Neural cell (in vitro differentiated cells): ENCODE measurements around the gene GDPD5.

Experiments
- CTCF ChIP-seq: fragments of 450-650 bp; IDR thresholded peaks from 2 replicates; pipeline ENCODE4 v1.5.1; 2014; ENCODE audit warnings: antibody characterized with exemption, mild to moderate bottlenecking, moderate library complexity; ENCODE audit not compliant: poor library complexity, severe bottlenecking
- EP300 ChIP-seq: fragments of 450-650 bp; conservative IDR thresholded peaks from 2 replicates; pipeline ENCODE4 v1.6.1; 2014; ENCODE audit warnings: antibody characterized with exemption, mild to moderate bottlenecking, moderate library complexity; ENCODE audit not compliant: poor library complexity, severe bottlenecking
- EZH2 ChIP-seq: fragments of 200-600, 300-800 bp; shearing (Covaris generic), sonication (generic); IDR thresholded peaks from 2 replicates; pipeline ENCODE4 v1.6.1; 2014; ENCODE audit warnings: antibody characterized with exemption, low read length, borderline replicate concordance, mild to moderate bottlenecking; ENCODE audit not compliant: insufficient read depth, poor library complexity, severe bottlenecking
- MXI1 ChIP-seq: fragments of 450-650 bp; conservative IDR thresholded peaks from 2 replicates; pipeline ENCODE4 v1.6.1; 2014; ENCODE audit warnings: antibody characterized with exemption, mild to moderate bottlenecking; ENCODE audit not compliant: poor library complexity, severe bottlenecking
- POLR2AphosphoS5 ChIP-seq: IDR thresholded peaks from 2 replicates; pipeline ENCODE4 v1.6.1; 2012
- RAD21 ChIP-seq: fragments of 450-650 bp; conservative IDR thresholded peaks from 2 replicates; pipeline ENCODE4 v1.6.1; 2014; ENCODE audit warnings: antibody characterized with exemption, mild to moderate bottlenecking, moderate library complexity
- SMC3 ChIP-seq: fragments of 450-650 bp; conservative IDR thresholded peaks from 2 replicates; pipeline ENCODE4 v1.6.1; 2014; ENCODE audit warnings: antibody characterized with exemption, mild to moderate bottlenecking, moderate library complexity; ENCODE audit not compliant: poor library complexity
- TAF1 ChIP-seq: IDR thresholded peaks from 2 replicates; pipeline ENCODE4 v1.6.1; 2012; ENCODE audit warnings: low read depth
- TF ChIP-seq, protein P1 (sequence below): IDR thresholded peaks from 2 replicates; pipeline ENCODE4 v1.6.1; 2012; ENCODE audit warnings: borderline replicate concordance

DNA sequence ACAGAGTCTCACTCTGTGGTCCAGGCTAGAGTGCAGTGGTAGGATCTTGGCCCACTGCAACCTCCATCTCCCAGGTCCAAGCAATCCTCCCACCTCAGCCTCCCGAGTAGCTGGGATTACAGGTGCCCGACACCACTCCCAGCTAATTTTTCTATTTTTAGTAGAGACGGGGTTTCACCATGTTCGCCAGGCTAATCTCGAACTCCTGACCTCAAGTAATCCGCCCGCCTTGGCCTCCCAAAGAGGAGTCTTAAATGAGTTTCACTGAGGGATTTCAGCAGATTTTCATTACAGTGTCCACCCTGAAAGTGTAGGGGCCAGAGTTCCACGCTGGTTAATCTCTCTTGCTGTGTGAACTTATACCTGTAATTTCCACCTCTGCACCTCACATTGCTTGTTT, 126.8 kb downstream of the GDPD5 start:
- no peak for TF ChIP-seq EP300
- no peak for TF ChIP-seq CTCF
- no peak for TF ChIP-seq POLR2AphosphoS5
- no peak for TF ChIP-seq EZH2
- no peak for TF ChIP-seq SMC3
- TF ChIP-seq, protein P1, sequence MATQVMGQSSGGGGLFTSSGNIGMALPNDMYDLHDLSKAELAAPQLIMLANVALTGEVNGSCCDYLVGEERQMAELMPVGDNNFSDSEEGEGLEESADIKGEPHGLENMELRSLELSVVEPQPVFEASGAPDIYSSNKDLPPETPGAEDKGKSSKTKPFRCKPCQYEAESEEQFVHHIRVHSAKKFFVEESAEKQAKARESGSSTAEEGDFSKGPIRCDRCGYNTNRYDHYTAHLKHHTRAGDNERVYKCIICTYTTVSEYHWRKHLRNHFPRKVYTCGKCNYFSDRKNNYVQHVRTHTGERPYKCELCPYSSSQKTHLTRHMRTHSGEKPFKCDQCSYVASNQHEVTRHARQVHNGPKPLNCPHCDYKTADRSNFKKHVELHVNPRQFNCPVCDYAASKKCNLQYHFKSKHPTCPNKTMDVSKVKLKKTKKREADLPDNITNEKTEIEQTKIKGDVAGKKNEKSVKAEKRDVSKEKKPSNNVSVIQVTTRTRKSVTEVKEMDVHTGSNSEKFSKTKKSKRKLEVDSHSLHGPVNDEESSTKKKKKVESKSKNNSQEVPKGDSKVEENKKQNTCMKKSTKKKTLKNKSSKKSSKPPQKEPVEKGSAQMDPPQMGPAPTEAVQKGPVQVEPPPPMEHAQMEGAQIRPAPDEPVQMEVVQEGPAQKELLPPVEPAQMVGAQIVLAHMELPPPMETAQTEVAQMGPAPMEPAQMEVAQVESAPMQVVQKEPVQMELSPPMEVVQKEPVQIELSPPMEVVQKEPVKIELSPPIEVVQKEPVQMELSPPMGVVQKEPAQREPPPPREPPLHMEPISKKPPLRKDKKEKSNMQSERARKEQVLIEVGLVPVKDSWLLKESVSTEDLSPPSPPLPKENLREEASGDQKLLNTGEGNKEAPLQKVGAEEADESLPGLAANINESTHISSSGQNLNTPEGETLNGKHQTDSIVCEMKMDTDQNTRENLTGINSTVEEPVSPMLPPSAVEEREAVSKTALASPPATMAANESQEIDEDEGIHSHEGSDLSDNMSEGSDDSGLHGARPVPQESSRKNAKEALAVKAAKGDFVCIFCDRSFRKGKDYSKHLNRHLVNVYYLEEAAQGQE: no peak
- TF ChIP-seq MXI1: no peak
- TF ChIP-seq TAF1: no peak
- TF ChIP-seq RAD21: no peak
